Renal cortex interstitium (tissue), 11 donors: ENCODE measurements around the gene WDR59. TPM values are rescaled to one million over a fixed set of nuclear protein-coding genes. Genes with fewer than 3 reads are reported as not detected.
A peak's percentile ranks its signal among the peaks of the same experiment; 100 is the strongest.
"Not testable (repeated sequence)": the region's sequence is repeated elsewhere in the genome, so short reads cannot be mapped to it uniquely, and the experiment has no call there.

Experiments
- DNase-seq, 11 donors: peaks; one replicate each; pipeline ENCODE4 v3.0.0-alpha.2; 2013; ENCODE audit warnings: low read depth in 9 of 11, low spot score in 4 of 11; ENCODE audit errors: extremely low read depth in 1 of 11
- polyA plus RNA-seq, 3 donors: library from polyadenylated mRNA; unstranded; fragments of 120-200 nt; gene quantifications; one replicate each; pipeline ENCODE4 v1.2.1, GENCODE V29; 2013; ENCODE audit not compliant: insufficient read length in 3 of 3

Gene WDR59
- polyA plus RNA-seq, 3 donors: 81.2 to 127 (median 84.4) TPM

GRCh38 chr16:75019007-75019406 lies 34.1 kb upstream of the WDR59 start:
- DNase-seq: no peak

DNA sequence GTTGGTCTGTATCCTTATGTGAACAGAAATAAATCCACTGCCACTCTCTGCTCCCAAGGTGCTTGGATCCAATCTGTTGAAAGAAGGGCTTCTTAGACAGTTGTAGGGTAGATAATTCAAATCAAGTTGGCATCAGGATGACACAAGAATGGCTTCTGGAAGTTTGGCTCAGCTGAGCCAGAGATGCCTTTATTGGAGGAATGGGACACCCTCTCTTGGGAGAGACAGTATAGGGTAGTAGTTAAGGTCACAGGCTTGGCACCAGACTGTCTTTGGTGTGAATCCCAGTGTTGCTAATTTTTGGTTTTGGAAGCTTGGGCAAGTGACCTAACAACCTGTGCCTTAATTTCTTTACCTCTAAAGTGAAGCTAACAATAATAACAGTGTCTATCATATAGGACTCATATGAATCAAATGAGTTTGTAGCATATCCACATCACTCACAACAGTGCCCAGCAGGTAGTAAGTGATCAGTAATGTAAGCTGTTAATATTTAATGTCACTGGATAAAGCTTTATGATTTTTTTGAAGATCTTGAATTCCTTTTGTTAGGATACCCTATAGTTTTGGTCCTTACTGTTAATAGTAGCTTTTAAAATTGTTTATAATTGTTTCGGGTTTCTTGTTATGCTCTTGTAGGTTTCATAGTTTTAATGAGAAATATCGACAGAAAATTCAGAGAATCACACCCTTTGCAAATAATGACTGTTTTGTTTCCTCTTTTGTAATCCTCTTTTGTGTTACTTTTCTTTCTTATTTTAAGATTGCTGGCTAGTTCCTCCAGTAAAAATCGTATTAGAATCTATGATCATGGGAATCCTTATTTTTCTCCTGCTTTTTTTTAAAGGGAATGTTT lies 33.0 kb upstream of the WDR59 start:
- DNase-seq: no peak

DNA sequence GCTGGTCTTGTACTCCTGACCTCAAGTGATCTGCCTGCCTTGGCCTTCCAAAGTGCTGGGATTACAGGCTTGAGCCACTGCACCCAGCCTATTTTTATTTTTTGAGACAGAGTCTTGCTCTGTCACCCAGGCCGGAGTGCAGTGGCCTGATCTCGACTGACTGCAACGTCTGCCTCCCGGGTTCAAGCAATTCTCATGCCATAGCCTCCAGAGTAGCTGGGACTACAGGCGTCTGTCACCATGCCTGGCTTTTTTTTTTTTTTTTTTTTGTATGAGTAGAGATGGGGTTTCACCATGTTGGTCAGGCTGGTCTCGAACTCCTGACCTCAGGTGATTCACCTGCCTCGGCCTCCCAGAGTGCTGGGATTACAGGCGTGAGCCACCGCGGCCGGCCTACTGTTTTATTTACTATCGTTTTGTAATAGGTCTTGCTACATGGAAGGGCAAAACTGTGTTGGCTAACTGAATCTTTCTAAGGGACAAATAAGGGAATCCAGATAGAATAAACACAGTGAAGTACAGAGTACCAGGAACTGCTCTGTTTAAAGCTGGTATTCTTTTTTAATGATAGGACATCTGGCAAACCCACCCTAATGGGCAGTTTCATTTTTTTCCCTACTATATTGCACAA lies 31.6 kb upstream of the WDR59 start:
- not testable (repeated sequence) for DNase-seq

- DNase-seq: no peak
Measured at GRCh38 chr16:75014318-75014717, 29.4 kb upstream of the WDR59 start.

DNA sequence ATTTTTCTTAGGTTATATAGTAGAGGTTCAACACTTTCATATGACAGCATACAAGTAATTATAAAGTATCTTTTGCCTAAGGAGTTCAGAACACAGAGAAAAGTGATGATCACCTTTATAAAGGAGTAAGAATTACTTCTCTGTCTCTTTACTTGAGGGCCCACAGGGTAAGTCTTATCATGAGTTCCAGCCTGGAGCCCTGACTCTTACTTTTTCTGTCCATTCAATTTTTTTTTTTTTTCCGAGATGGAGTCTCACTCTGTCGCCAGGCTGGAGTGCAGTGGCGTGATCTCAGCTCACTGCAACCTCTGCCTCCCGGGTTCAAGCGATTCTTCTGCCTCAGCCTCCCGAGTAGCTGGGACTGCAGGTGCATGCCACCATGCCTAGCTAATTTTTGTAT lies 28.2 kb upstream of the WDR59 start:
- not testable (repeated sequence) for DNase-seq

DNA sequence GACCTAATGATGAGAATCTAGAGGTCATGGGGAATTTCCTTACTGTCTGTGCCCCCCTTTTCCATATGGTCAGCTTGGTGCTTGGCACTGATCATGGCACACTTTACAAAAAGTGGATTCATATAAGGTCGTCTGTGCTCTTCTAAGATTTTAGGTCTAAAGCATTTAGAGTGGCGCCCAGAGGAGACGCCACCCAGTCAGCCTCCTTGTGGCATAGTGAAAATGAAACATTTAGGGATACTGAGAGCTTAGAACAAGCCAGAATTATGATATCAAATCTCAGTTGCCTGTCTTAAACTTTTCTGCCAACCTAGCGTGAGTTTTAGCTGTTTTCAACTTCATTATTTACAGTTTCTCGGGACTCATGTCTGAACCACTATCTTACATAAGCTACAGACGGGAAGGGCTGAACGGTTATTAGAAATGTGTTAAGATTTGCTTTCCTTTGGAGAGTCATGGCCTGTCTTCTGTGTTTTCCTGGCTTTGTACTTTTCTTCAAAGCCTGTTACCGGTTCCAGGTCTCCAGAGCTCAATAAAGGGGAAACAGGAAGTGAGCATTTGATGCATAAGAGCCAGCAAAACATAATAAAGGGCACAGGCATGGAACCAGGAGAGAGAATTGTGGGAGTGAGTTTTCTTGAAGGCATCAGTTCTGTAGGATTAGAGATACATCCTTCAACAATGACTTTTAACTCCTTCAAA lies 27.6 kb upstream of the WDR59 start:
- no peak for DNase-seq

- DNase-seq: no peak
Measured at GRCh38 chr16:75011634-75012307, 26.8 kb upstream of the WDR59 start.

DNA sequence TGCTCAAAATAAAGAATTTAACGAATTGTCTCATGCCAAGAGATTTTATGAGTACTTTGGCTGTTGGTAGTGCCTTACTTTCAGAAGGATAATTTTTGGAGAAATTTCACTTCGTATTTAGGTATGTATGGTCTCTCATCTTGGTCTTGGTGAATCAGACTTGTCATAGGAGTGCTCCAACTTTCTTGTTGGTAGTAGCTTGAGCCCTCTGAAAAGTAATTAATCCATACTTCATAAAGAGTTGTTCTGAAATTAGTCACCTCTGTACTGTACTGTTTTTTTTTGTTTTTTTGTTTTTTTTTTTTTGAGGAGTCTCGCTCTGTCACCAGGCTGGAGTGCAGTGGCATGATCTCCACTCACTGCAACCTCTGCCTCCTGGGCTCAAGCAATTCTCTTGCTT lies 25.5 kb upstream of the WDR59 start:
- no peak for DNase-seq

GRCh38 chr16:75007443-75007842 lies 22.5 kb upstream of the WDR59 start:
- DNase-seq: no peak

DNA sequence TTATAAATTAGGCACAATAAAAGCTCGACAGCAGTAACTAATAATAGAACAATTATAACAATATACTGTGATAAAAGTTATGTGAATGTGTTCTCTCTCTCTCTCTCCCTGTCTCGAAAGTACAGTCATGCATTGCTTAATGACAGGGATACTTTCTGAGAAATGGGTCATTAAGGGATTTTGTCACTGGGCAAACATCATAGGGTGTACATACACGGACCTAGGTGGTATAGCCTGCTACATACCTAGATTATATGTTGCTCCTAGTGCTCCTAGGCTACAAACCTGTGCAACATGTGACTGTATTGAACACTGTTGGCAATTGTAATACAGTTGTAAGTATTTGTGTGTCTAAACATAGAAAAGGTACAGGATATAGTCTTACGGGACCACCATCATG lies 20.8 kb upstream of the WDR59 start:
- DNase-seq: no peak

- DNase-seq: no peak
Measured at GRCh38 chr16:75004460-75004859, 19.5 kb upstream of the WDR59 start.

DNA sequence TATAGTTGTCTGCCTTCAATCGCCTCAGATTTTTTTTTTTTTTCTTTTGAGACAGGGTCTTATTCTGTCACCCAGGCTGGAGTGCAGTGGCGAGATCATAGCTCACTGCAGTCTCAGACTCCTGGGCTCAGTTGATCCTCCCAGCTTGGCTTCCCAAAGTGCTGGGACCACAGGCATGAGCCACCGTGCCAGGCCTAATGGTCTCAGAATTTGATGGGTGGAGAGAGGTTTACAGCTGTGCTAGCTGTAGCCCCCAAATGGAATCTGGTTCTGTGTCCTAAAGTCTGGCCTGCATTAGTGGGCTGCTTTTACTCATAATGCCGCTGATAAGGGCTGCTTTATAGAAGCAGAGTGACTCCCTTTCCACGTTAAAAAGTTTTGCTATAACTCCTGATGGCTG lies 19.0 kb upstream of the WDR59 start:
- no peak for DNase-seq

GRCh38 chr16:75002474-75002873 lies 17.6 kb upstream of the WDR59 start:
- DNase-seq: no peak

- DNase-seq: no peak
Measured at GRCh38 chr16:75000481-75001081, 15.7 kb upstream of the WDR59 start.

DNA sequence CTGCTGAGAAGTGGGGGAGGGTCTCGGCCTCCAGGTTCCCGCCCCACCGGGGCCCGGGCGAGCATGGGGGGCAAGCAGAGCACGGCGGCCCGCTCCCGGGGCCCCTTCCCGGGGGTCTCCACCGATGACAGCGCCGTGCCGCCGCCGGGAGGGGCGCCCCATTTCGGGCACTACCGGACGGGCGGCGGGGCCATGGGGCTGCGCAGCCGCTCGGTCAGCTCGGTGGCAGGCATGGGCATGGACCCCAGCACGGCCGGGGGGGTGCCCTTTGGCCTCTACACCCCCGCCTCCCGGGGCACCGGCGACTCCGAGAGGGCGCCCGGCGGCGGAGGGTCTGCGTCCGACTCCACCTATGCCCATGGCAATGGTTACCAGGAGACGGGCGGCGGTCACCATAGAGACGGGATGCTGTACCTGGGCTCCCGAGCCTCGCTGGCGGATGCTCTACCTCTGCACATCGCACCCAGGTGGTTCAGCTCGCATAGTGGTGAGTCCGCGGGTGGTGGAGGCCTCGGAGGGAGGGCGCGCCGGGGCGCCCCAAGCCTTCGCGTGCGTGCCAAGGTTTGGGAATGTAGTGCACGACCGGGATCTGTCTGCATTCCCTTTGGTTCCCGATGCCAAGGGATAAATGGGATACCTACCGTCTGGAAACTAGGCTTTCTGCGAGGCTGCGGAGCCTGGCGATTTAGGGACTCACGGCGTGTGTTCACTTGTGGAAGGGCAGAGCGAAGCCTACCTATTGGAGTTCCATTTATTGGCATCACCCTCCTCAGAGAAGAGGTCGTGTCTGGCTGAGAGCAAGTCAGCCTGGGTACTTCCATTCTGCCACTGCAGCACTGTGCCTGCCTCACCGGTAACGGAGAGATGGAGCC lies 14.9 kb upstream of the WDR59 start:
- peak in 3 of 11 donors; percentile 30 to 32 (median 30) for DNase-seq

GRCh38 chr16:74999219-74999608 lies 14.3 kb upstream of the WDR59 start:
- peak in 3 of 11 donors; percentile 31 to 39 (median 36) for DNase-seq

- peak in 9 of 11 donors; percentile 60 to 84 (median 74) for DNase-seq
Measured at GRCh38 chr16:74998481-74999218, 13.7 kb upstream of the WDR59 start, which contains the start of gene ZNRF1. Gene ZNRF1 (plus strand): TSS chr16:74999024. CDS start chr16:74999672, 648 bp downstream.
